Femur (tissue), 1 donor: Measurements from ENCODE around the gene CHRNA3.
A peak's percentile ranks its signal among the peaks of the same experiment; 100 is the strongest.
"Not testable (repeated sequence)": the region's sequence is repeated elsewhere in the genome, so short reads cannot be mapped to it uniquely, and the experiment has no call there.

ENCODE experiments used
- DNase-seq: peaks from one replicate; pipeline ENCODE4 v3.0.0-alpha.2; 2017

Gene CHRNA3

GRCh38 chr15:78616506-78616905, 4.3 kb downstream of the CHRNA3 start:
- no peak for DNase-seq

- no peak for DNase-seq
These were observed 5.6 kb downstream of the CHRNA3 start for GRCh38 chr15:78615151-78615589.

GRCh38 chr15:78614021-78614420, 6.8 kb downstream of the CHRNA3 start:
- no peak for DNase-seq

GRCh38 chr15:78609551-78609950, 11.2 kb downstream of the CHRNA3 start:
- DNase-seq = not testable (repeated sequence)

- DNase-seq = no peak
These were observed 15.1 kb downstream of the CHRNA3 start for GRCh38 chr15:78605680-78606079.

- DNase-seq = no peak
These were observed 15.6 kb downstream of the CHRNA3 start for GRCh38 chr15:78605201-78605600.

- DNase-seq = no peak
These were observed 16.4 kb downstream of the CHRNA3 start for GRCh38 chr15:78604420-78604819.

- no peak for DNase-seq
These were observed 17.3 kb downstream of the CHRNA3 start for GRCh38 chr15:78603467-78603866.

GRCh38 chr15:78599189-78599588, 21.6 kb downstream of the CHRNA3 start:
- DNase-seq = no peak

GRCh38 chr15:78598348-78598747, 22.4 kb downstream of the CHRNA3 start:
- no peak for DNase-seq

- no peak for DNase-seq
These were observed 23.2 kb downstream of the CHRNA3 start for GRCh38 chr15:78597583-78597982.

GRCh38 chr15:78574944-78575343, 45.9 kb downstream of the CHRNA3 start:
- DNase-seq = no peak

GRCh38 chr15:78573416-78573815, 47.4 kb downstream of the CHRNA3 start:
- no peak for DNase-seq

GRCh38 chr15:78571382-78571781, 49.4 kb downstream of the CHRNA3 start:
- DNase-seq = no peak

- DNase-seq = no peak
These were observed 50.1 kb downstream of the CHRNA3 start for GRCh38 chr15:78570710-78571109.

GRCh38 chr15:78567531-78567930, 53.3 kb downstream of the CHRNA3 start:
- DNase-seq = no peak

GRCh38 chr15:78565951-78566774, 54.6 kb downstream of the CHRNA3 start:
- peak; percentile 24 for DNase-seq

- DNase-seq = peak; percentile 89
These were observed 55.5 kb downstream of the CHRNA3 start, which contains the start of gene CHRNA5 for GRCh38 chr15:78565097-78565950. Gene CHRNA5 (plus strand): TSS chr15:78565520. CDS start chr15:78565720, 200 bp downstream.

GRCh38 chr15:78564743-78565096, 56.1 kb downstream of the CHRNA3 start:
- no peak for DNase-seq

- DNase-seq = no peak
These were observed 57.7 kb downstream of the CHRNA3 start for GRCh38 chr15:78563092-78563491.

GRCh38 chr15:78561490-78561889, 59.3 kb downstream of the CHRNA3 start:
- DNase-seq = no peak

GRCh38 chr15:78560201-78560600, 60.6 kb downstream of the CHRNA3 start:
- DNase-seq = not testable (repeated sequence)

GRCh38 chr15:78552597-78552996, 68.2 kb downstream of the CHRNA3 start:
- DNase-seq = no peak

- DNase-seq = no peak
These were observed 68.9 kb downstream of the CHRNA3 start for GRCh38 chr15:78551902-78552301.
